HepG2 (cell line): ENCODE data around the gene SETD1B. TPM values are rescaled to one million over a fixed set of nuclear protein-coding genes. Genes with fewer than 3 reads are reported as not detected.
A peak's percentile ranks its signal among the peaks of the same experiment; 100 is the strongest.

Experiments used
- ATAC-seq: fragments of 200-7000 bp; cut with Tn5 transposase; 3 replicates; pipeline ENCODE4 v1.9.1; 2020; ENCODE audit warnings: mild to moderate bottlenecking, moderate library complexity
- BruUV-seq: library from RNA; stranded (reverse); fragments of 400-500 nt; replicated peaks from 2 replicates; lab custom pipeline; 2021; lab: Mats Ljungman, UMichigan
- CTCF ChIA-PET: fragments of 300-600 bp; formaldehyde crosslinking; extraction: SDS; loops from one replicate; lab custom pipeline; 2021; ENCODE audit warnings: low total read pairs, inconsistent platforms, low intra/inter-chr PET ratio; lab: Yijun Ruan, JAX
- POLR2A ChIA-PET: fragments of 350-600 bp; sonication (Branson Sonifier 250); formaldehyde crosslinking; loops from one replicate; lab custom pipeline; 2020; ENCODE audit warnings: antibody characterized with exemption, inconsistent platforms; lab: Yijun Ruan, JAX
- DNase-seq: peaks from one replicate; pipeline ENCODE4 v3.0.0-alpha.2; 2015; ENCODE audit warnings: low spot score
- FAIRE-seq: peaks from 3 replicates; lab custom pipeline; 2011; peaks lifted over from hg19 to GRCh38; lab: Jason Lieb, UNC
- H2AFZ ChIP-seq: one replicate; pipeline ENCODE4 v1.6.1; 2011; ENCODE audit warnings: low read length, inconsistent platforms
- H3K27ac ChIP-seq: fragments of 300-600 bp; 3 replicates; pipeline ENCODE4 v1.8.0; 2011; ENCODE audit warnings: mixed run types, mild to moderate bottlenecking, mixed read lengths, low read length, inconsistent platforms; ENCODE audit not compliant: insufficient read depth; ENCODE audit errors: extremely low read length
- H3K27me3 ChIP-seq, 2 experiments: fragments of 200-600 bp in 1 of 2; 2 replicates in 1 of 2; 3 replicates in 1 of 2; pipeline versions ENCODE4 v1.6.0 to v1.8.0; 2011; ENCODE audit warnings: low read length in 2 of 2, mild to moderate bottlenecking in 2 of 2, moderate library complexity in 2 of 2, inconsistent platforms in 1 of 2; ENCODE audit not compliant: insufficient read depth in 2 of 2, control insufficient read depth in 1 of 2
- H3K36me3 ChIP-seq, 2 experiments: fragments of 200-600 bp in 1 of 2; replicated peaks in 1 of 2; 2 replicates in 1 of 2; 3 replicates in 1 of 2; pipeline versions ENCODE4 v1.5.1 to v1.8.0; 2011; ENCODE audit warnings: low read length in 2 of 2, inconsistent platforms in 1 of 2; ENCODE audit not compliant: insufficient read depth in 2 of 2, control insufficient read depth in 1 of 2
- H3K4me1 ChIP-seq: 2 replicates; pipeline ENCODE4 v1.5.1; 2012; ENCODE audit warnings: low read length, inconsistent platforms; ENCODE audit not compliant: insufficient read depth
- H3K4me2 ChIP-seq: 2 replicates; pipeline ENCODE4 v1.6.0; 2011; ENCODE audit warnings: low read depth, low read length, inconsistent platforms
- H3K4me3 ChIP-seq, 3 experiments: fragments of 200-600 bp in 1 of 3; sonication (generic), shearing (Covaris generic) in 1 of 3; replicated peaks in 1 of 3; 2 replicates each; pipeline ENCODE4 v1.5.1; 2011 to 2016; ENCODE audit warnings: low read length in 3 of 3, inconsistent platforms in 2 of 3, low read depth in 2 of 3, mild to moderate bottlenecking in 2 of 3, control low read depth in 1 of 3, mixed read lengths in 1 of 3; ENCODE audit not compliant: insufficient read depth in 1 of 3
- H3K79me2 ChIP-seq: one replicate; pipeline ENCODE4 v1.6.1; 2011; ENCODE audit warnings: low read length, inconsistent platforms; ENCODE audit not compliant: insufficient read depth
- H3K9ac ChIP-seq: 2 replicates; pipeline ENCODE4 v1.6.0; 2011; ENCODE audit warnings: mild to moderate bottlenecking, low read depth, low read length, inconsistent platforms; ENCODE audit not compliant: insufficient read depth
- H3K9me3 ChIP-seq: 2 replicates; pipeline ENCODE4 v1.5.1; 2012; ENCODE audit warnings: mild to moderate bottlenecking, low read length
- H4K20me1 ChIP-seq: 2 replicates; pipeline ENCODE4 v1.6.0; 2011; ENCODE audit warnings: inconsistent platforms, mild to moderate bottlenecking, low read length, moderate library complexity; ENCODE audit not compliant: insufficient read depth
- ATAD3A ChIP-seq: sonication (generic); formaldehyde crosslinking; IDR thresholded peaks from 2 replicates; pipeline ENCODE4 v1.4.0; 2020; ENCODE audit warnings: missing genetic modification reagents
- BRCA1 ChIP-seq: sonication (generic); formaldehyde crosslinking; IDR thresholded peaks from 2 replicates; pipeline ENCODE4 v1.4.0; 2020; ENCODE audit warnings: missing genetic modification reagents
- CCDC6 ChIP-seq: sonication (generic); formaldehyde crosslinking; IDR thresholded peaks from 2 replicates; pipeline ENCODE4 v1.8.1; 2022; ENCODE audit warnings: mild to moderate bottlenecking, missing genetic modification reagents, moderate library complexity
- DRAP1 ChIP-seq: IDR thresholded peaks from 2 replicates; pipeline ENCODE4 v1.6.1; 2016; ENCODE audit warnings: missing genetic modification reagents, missing compliant biosample characterization
- GMEB2 ChIP-seq: IDR thresholded peaks from 2 replicates; pipeline ENCODE4 v1.6.1; 2016; ENCODE audit warnings: missing biosample characterization, missing genetic modification reagents, low read depth
- KLF11 ChIP-seq: IDR thresholded peaks from 2 replicates; pipeline ENCODE4 v1.6.1; 2016; ENCODE audit warnings: missing compliant biosample characterization
- PAF1 ChIP-seq: IDR thresholded peaks from 2 replicates; pipeline ENCODE4 v1.6.1; 2016; ENCODE audit warnings: missing genetic modification reagents, missing compliant biosample characterization
- RCOR2 ChIP-seq: IDR thresholded peaks from 2 replicates; pipeline ENCODE4 v1.6.1; 2016; ENCODE audit warnings: missing biosample characterization, missing genetic modification reagents
- RERE ChIP-seq: IDR thresholded peaks from 2 replicates; pipeline ENCODE4 v1.6.1; 2016; ENCODE audit warnings: low read depth, missing genetic modification reagents, missing compliant biosample characterization
- SPEN ChIP-seq: sonication (generic); formaldehyde crosslinking; IDR thresholded peaks from 2 replicates; pipeline ENCODE4 v1.5.1; 2020; ENCODE audit warnings: low read depth, mild to moderate bottlenecking, missing genetic modification reagents
- TBX3 ChIP-seq: fragments of 450-650 bp; IDR thresholded peaks from 2 replicates; pipeline ENCODE4 v1.6.1; 2017; ENCODE audit warnings: antibody characterized with exemption, mild to moderate bottlenecking, inconsistent platforms, borderline replicate concordance
- ZNF503 ChIP-seq: sonication (generic); formaldehyde crosslinking; IDR thresholded peaks from 2 replicates; pipeline ENCODE4 v1.4.0; 2020; ENCODE audit warnings: missing genetic modification reagents
- ZNF530 ChIP-seq: sonication (generic); formaldehyde crosslinking; IDR thresholded peaks from 2 replicates; pipeline ENCODE4 v1.5.0; 2020; ENCODE audit warnings: low read depth, mild to moderate bottlenecking, missing genetic modification reagents
- ZSCAN25 ChIP-seq: sonication (generic); formaldehyde crosslinking; IDR thresholded peaks from 2 replicates; pipeline ENCODE4 v1.8.0; 2022; ENCODE audit warnings: mild to moderate bottlenecking, missing genetic modification reagents
- WGBS: methylation state at CpG from one replicate; pipeline ENCODE4 v1.1.6; 2017; ENCODE audit warnings: low lambda C conversion rate; 5-methylcytosine and 5-hydroxymethylcytosine counted together
- in situ Hi-C: cut with HindIII; loops from 2 replicates; pipeline ENCODE4 v1.10.0; 2017; ENCODE audit warnings: low pct_unique_long_range_greater_than_20kb; ENCODE audit not compliant: extremely low pct_ligation_motif_present
- intact Hi-C: fragments of 100-400 bp; cut with micrococcal nuclease; formaldehyde crosslinking; loops from one replicate; pipeline ENCODE4 v1.10.0; 2022; ENCODE audit not compliant: unreplicated experiment
- polyA plus RNA-seq, 8 experiments: library from polyadenylated mRNA; depleted of rRNA in 3 of 8; stranded (reverse) in 7 of 8; unstranded in 1 of 8; fragments of >200 nt; fragmentation: Illumina TruSeq in 4 of 8; extraction: Trizol in 4 of 8; gene quantifications; 2 replicates each; pipeline versions ENCODE4 v1.2.1 to v1.2.3, GENCODE V29; 2011 to 2016; ENCODE audit warnings: low read depth in 4 of 8, missing spikeins in 1 of 8, mixed read lengths in 1 of 8; ENCODE audit not compliant: insufficient read depth in 1 of 8
- total RNA-seq, 5 experiments: library from RNA; depleted of rRNA; stranded (reverse); fragments of >200 nt; fragmentation: Illumina TruSeq; extraction: Trizol; gene quantifications; 2 replicates each; pipeline ENCODE4 v1.2.3, GENCODE V29; 2016; ENCODE audit warnings: low read depth in 1 of 5

Gene SETD1B
- total and polyA plus RNA-seq, 2 of the 13 experiments (the other 11 are each of a cell fraction or from before 2014, with no cell fraction given), result 1.1 to 1.4 TPM

GRCh38 chr12:121793838-121794533 is 9.8 kb upstream of the SETD1B start:
- FAIRE-seq (peak; percentile 54), DNase-seq (peak; percentile 75), ATAC-seq (peak; percentile 49)
- H3K4me1 ChIP-seq, result peaks cover 92% of the 10 kb centered on the region
- H3K9me3 ChIP-seq, result no peaks in the 10 kb centered on the region
- H3K27me3 ChIP-seq, result no peaks in the 10 kb centered on the region
- H4K20me1 ChIP-seq, result peaks cover 11% of the 10 kb centered on the region; the same call in 1 of the 2 replicates
- H3K79me2 ChIP-seq, result peaks cover 50% of the 10 kb centered on the region
- peak overlapping the region; percentile 95 for H3K4me2 ChIP-seq
- in situ Hi-C loops, result loop anchor here (5.0 kb wide), 1 partner anchor 93 kb away; the partner anchor contains the start of gene PSMD9
- peak overlapping the region; percentile 82 for H3K9ac ChIP-seq
- 28% methylated on average over 44 of the region's 59 CpGs for WGBS
- no peaks in the 10 kb centered on the region; a peak in 3 of 5 replicates for H3K36me3 ChIP-seq
- ChIA-PET CTCF (interaction anchor here (1.2 to 3.9 kb wide), 7 partner anchors 12 to 100 kb away, joined by 4 to 89 read pairs (median 20); partner anchors contain the start of gene PSMD9), POLR2A (interaction anchor here (0.8 to 14.0 kb wide), 14 partner anchors 9 to 107 kb away, joined by 3 to 393 read pairs (median 6); partner anchors contain the start of genes HPD, PSMD9, SETD1B and TMEM120B)
- peak overlapping the region; percentile 85 for H3K27ac ChIP-seq
- no TSS peak for BruUV-seq
- H3K4me3 ChIP-seq, result peak overlapping the region; percentile 71 to 79 (median 71); a peak in 5 of 6 replicates
- no peak overlapping the region for H2AFZ ChIP-seq
- intact Hi-C loops, result loop anchor here (1.0 to 5.0 kb wide), 2 partner anchors 18 to 97 kb away; no protein-coding TSS in a partner anchor
- TF ChIP-seq RCOR2 (CRISPR knock-in tag) (peak; percentile 15), ZSCAN25 (CRISPR knock-in tag) (peak; percentile 42; the same call in 1 of the 2 replicates), CCDC6 (CRISPR knock-in tag) (no peak), ATAD3A (CRISPR knock-in tag) (no peak), ZNF530 (CRISPR knock-in tag) (no peak), PAF1 (CRISPR knock-in tag) (no peak), DRAP1 (CRISPR knock-in tag) (0 out of 2 replicates have a peak, but pooled peaks have one; percentile 31), BRCA1 (CRISPR knock-in tag) (peak; percentile 78; the same call in 1 of the 2 replicates), GMEB2 (CRISPR knock-in tag) (peak; percentile 63; the same call in 1 of the 2 replicates), RERE (no peak), ZNF503 (peak; percentile 73; the same call in 1 of the 2 replicates), KLF11 (CRISPR knock-in tag) (no peak), TBX3 (0 out of 2 replicates have a peak, but pooled peaks have one; percentile 31), SPEN (CRISPR knock-in tag) (no peak; the same call in 1 of the 2 replicates)
